ENCODE results near the gene THRB. TPM values are rescaled to one million over a fixed set of nuclear protein-coding genes. Genes with fewer than 3 reads are reported as not detected.
A peak's percentile ranks its signal among the peaks of the same experiment; 100 is the strongest.
"Not testable (repeated sequence)": the region's sequence is repeated elsewhere in the genome, so short reads cannot be mapped to it uniquely, and the experiment has no call there.

The THRB gene
- total RNA-seq, 2 donors from 2014 or later = 6.7 to 6.9 TPM

DNA sequence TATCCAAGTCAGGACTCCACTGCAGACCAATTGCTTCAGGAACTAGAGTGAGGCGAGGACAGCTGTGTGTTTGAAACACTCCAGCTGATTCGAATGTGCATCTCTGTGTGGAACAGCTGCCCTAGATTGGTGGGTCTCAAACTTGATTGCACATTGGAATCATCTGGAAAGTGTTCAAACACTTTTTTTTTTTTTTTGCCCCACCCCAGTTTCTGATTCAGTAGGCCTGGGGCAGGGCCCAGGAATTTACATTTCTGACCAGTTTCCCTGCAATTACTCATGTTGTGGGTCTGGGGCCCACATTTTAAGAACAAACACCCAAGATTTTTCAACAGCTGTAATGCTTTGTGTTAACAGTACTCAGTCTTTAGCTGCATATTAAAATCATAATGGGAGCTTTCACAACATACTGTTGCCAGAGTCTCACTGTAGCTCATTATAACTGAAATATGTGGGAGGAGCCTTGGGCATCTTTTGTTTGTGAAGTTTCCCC is 392.9 kb downstream of the THRB start:
- DNase-seq (no peak), ATAC-seq (no peak)
- no peak overlapping the region for H3K27ac ChIP-seq
- TF ChIP-seq, protein P1, sequence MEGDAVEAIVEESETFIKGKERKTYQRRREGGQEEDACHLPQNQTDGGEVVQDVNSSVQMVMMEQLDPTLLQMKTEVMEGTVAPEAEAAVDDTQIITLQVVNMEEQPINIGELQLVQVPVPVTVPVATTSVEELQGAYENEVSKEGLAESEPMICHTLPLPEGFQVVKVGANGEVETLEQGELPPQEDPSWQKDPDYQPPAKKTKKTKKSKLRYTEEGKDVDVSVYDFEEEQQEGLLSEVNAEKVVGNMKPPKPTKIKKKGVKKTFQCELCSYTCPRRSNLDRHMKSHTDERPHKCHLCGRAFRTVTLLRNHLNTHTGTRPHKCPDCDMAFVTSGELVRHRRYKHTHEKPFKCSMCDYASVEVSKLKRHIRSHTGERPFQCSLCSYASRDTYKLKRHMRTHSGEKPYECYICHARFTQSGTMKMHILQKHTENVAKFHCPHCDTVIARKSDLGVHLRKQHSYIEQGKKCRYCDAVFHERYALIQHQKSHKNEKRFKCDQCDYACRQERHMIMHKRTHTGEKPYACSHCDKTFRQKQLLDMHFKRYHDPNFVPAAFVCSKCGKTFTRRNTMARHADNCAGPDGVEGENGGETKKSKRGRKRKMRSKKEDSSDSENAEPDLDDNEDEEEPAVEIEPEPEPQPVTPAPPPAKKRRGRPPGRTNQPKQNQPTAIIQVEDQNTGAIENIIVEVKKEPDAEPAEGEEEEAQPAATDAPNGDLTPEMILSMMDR (IDR thresholded peaks at IDR 0.05) = no peak
- TF ChIP-seq POLR2A (IDR thresholded peaks at IDR 0.05) = no peak
- H3K9me3 ChIP-seq = no peaks in the 10 kb centered on the region
- no peaks in the 10 kb centered on the region for H3K4me1 ChIP-seq
- H3K4me3 ChIP-seq = no peak overlapping the region
- no peaks in the 10 kb centered on the region for H3K36me3 ChIP-seq (replicated peaks in 1 of 2; ENCODE audit: insufficient read depth in 1 of 2, low read depth in 2 of 2)
- H3K27me3 ChIP-seq = no peaks in the 10 kb centered on the region
- intact Hi-C loops (cut with DNase I) = no loop called here
- whole genome bisulfite sequencing, 2 donors = 81 to 94% methylated on average over 2 of the region's 2 CpGs

DNA sequence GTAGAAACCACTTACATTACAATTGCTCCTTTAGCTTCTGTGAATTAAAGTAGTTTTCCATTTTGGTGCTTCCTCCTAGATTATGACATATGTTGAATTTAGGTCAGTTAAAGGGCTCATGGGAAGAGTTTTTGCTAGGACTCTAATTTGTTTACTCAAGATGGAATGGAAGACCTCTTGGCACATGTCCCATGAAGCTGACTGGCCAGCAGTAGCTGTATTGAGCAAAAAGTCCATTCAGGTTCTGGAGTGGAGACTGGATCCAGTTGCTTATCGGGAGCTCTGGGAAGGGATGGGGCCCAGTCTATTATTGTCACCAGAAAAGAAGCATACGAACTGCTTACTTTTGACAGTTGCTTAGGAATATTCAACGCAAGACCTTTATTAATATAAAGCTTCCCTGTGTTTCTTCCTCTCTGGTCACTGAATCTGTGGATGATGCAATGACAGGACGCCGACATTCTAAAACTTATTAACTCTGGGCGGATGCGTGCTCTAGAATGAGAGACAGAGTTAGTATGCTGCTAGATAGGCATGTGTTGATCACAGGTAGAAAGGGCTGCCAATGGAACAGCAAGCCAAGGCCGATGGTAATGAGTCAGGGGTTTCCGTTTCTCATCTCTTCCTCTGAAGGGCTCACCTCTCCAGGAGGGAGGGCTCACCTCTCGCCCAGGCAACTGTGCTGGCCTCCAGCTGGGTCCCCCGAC is 393.8 kb downstream of the THRB start:
- no peak overlapping the region for H3K4me3 ChIP-seq
- H3K27ac ChIP-seq = no peak overlapping the region
- intact Hi-C loops (cut with DNase I) = no loop called here
- no peaks in the 10 kb centered on the region for H3K9me3 ChIP-seq
- H3K36me3 ChIP-seq (replicated peaks in 1 of 2; ENCODE audit: insufficient read depth in 1 of 2, low read depth in 2 of 2) = no peaks in the 10 kb centered on the region
- no peaks in the 10 kb centered on the region for H3K27me3 ChIP-seq
- 76 to 79% methylated on average over 11 of the region's 11 CpGs for WGBS, 2 donors
- TF ChIP-seq POLR2A (IDR thresholded peaks at IDR 0.05) = no peak
- DNase-seq = peak in 1 of 4 donors; percentile 16
- no peaks in the 10 kb centered on the region for H3K4me1 ChIP-seq
- ATAC-seq = no peak

DNA sequence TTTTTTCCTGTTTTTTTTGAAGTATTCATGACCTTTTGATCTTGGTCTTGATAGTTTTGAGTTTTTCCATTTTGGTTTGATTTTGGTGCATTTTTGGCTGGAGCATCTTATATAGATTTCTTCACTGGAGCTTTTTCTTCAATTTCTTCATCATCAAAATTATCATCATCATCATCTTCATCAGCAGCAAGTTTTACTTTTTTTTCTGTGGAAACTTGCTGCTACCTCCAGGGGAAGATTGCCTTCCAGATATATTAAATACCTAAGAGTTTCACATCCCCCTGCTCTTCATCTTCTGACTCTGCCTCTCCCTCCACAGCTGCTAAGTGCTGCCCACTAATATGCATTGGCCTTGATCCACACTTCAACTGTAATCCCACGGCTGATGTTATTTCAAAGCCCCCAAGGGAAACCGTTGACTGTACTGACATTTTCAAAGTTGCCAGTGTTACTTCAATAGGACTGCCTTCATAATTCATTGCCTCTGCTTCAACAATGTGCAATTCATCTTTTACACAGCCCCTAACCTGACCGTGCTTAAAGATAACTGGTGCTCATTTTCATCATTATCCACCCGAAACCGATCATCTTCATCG is 397.9 kb downstream of the THRB start:
- no peaks in the 10 kb centered on the region for H3K27me3 ChIP-seq
- no peak for TF ChIP-seq POLR2A (IDR thresholded peaks at IDR 0.05)
- TF ChIP-seq, protein P1 (IDR thresholded peaks at IDR 0.05) = no peak
- no peak overlapping the region for H3K4me3 ChIP-seq
- H3K36me3 ChIP-seq (replicated peaks in 1 of 2; ENCODE audit: insufficient read depth in 1 of 2, low read depth in 2 of 2) = no peaks in the 10 kb centered on the region
- H3K4me1 ChIP-seq = no peaks in the 10 kb centered on the region
- no peak for DNase-seq
- H3K9me3 ChIP-seq = no peaks in the 10 kb centered on the region
- intact Hi-C loops (cut with DNase I) = no loop called here
- 74 to 83% methylated on average over 6 of the region's 6 CpGs for WGBS, 2 donors
- no peak overlapping the region for H3K27ac ChIP-seq
- no peak for ATAC-seq

DNA sequence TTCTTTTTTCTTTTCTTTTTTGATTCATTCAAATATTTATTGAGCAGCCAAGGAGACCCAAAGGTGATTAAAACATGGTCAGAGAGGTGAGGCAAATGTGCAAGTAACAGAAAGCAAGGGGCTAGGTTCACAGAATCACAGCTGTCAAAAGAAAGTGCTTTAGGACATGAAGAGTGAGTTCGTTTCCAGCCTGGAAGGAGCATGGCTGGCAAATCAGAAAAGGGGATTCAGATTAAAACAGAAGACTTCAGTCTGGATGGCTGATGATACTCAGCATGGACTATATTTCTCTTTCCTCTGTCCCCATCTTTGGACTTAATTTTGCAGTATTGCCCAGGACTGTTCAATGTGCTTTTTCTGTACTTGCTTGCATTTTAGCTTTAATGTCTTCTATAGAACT is 398.4 kb downstream of the THRB start:
- Histone ChIP-seq H3K4me1 (no peaks in the 10 kb centered on the region), H3K4me3 (no peak overlapping the region), H3K27ac (no peak overlapping the region), H3K27me3 (no peaks in the 10 kb centered on the region), H3K36me3 (replicated peaks in 1 of 2; ENCODE audit: insufficient read depth in 1 of 2, low read depth in 2 of 2) (no peaks in the 10 kb centered on the region), H3K9me3 (no peaks in the 10 kb centered on the region)
- intact Hi-C loops (cut with DNase I) = no loop called here
- 39 to 54% methylated on average over 1 of the region's 1 CpG for WGBS, 2 donors
- no peak for DNase-seq
- no peak for ATAC-seq
- TF ChIP-seq POLR2A (IDR thresholded peaks at IDR 0.05) = no peak

DNA sequence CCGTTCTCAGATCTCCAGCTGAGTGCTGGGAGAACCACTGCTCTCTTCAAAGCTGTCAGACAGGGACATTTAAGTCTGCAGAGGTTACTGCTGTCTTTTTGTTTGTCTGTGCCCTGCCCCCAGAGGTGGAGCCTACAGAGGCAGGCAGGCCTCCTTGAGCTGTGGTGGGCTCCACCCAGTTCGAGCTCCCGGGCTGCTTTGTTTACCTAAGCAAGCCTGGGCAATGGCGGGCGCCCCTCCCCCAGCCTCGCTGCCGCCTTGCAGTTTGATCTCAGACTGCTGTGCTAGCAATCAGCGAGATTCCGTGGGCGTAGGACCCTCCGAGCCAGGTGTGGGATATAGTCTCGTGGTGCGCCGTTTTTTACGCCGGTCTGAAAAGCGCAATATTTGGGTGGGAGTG is 399.8 kb downstream of the THRB start:
- H3K4me3 ChIP-seq; intact Hi-C loops (cut with DNase I); H3K4me1 ChIP-seq; DNase-seq; H3K27ac ChIP-seq; H3K9me3 ChIP-seq; ATAC-seq; H3K36me3 ChIP-seq (replicated peaks in 1 of 2; ENCODE audit: insufficient read depth in 1 of 2, low read depth in 2 of 2); H3K27me3 ChIP-seq: not testable (repeated sequence)
- WGBS, 2 donors = 32 to 78% methylated on average over 4 to 9 of the region's 17 CpGs

DNA sequence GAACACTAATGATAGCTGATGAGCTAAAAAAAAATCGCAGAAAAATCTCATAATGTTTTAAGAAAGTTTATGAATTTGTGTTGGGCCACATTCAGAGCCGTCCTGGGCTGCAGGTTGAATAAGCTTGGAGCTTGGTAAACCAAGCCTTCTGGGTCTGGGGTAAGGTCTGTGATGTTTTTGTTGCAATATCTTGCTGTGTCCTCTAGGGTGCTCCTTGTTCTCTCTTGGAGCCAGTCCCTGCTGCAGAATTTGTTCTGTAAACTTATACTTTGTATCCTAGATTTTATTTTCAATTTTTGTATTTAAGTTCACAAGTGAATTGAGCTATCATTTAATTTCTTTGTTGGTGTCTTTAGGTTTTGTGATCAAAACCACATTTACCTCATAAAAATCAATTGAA is 405.9 kb downstream of the THRB start:
- no peak for ATAC-seq
- intact Hi-C loops (cut with DNase I) = no loop called here

More for the DNA sequence above, 405.9 kb downstream of the THRB start:
- Histone ChIP-seq H3K4me1 (no peaks in the 10 kb centered on the region), H3K27me3 (no peaks in the 10 kb centered on the region), H3K27ac (no peak overlapping the region), H3K4me3 (no peak overlapping the region), H3K36me3 (replicated peaks in 1 of 2; ENCODE audit: insufficient read depth in 1 of 2, low read depth in 2 of 2) (no peaks in the 10 kb centered on the region), H3K9me3 (no peaks in the 10 kb centered on the region)
- TF ChIP-seq, protein P1 (IDR thresholded peaks at IDR 0.05) = peak in 2 of 7 experiments; percentile 9 to 28
- TF ChIP-seq POLR2A (IDR thresholded peaks at IDR 0.05) = no peak
- DNase-seq = no peak
- 41 to 57% methylated on average over 2 of the region's 2 CpGs for WGBS, 2 donors
